Ammon's horn (tissue), 1 donor: ENCODE results near the gene NPHS1.
"Not testable (repeated sequence)": the region's sequence is repeated elsewhere in the genome, so short reads cannot be mapped to it uniquely, and the experiment has no call there.

Experiments
- DNase-seq: peaks from one replicate; pipeline ENCODE4 v3.0.0-alpha.2; 2016; ENCODE audit warnings: low spot score

Gene NPHS1

GRCh38 chr19:35812220-35813042 is 39.9 kb downstream of the NPHS1 start, which contains the start of gene PRODH2:
Gene PRODH2, minus strand, starts transcription at chr19:35812845. Its CDS starts 40 bp downstream, at chr19:35812805.
- no peak for DNase-seq

- DNase-seq: no peak
These were observed 40.7 kb downstream of the NPHS1 start for GRCh38 chr19:35811317-35812219.

GRCh38 chr19:35807633-35808032 is 44.7 kb downstream of the NPHS1 start:
- DNase-seq: no peak

- no peak for DNase-seq
These were observed 45.7 kb downstream of the NPHS1 start for GRCh38 chr19:35806597-35806996.

GRCh38 chr19:35805526-35806102 is 46.7 kb downstream of the NPHS1 start:
- no peak for DNase-seq

- no peak for DNase-seq
These were observed 50.5 kb downstream of the NPHS1 start for GRCh38 chr19:35801828-35802227.

- peak; percentile 60 for DNase-seq
These were observed 54.6 kb downstream of the NPHS1 start for GRCh38 chr19:35797663-35798062.

GRCh38 chr19:35796645-35797542 is 55.4 kb downstream of the NPHS1 start:
- no peak for DNase-seq

- not testable (repeated sequence) for DNase-seq
These were observed 56.7 kb downstream of the NPHS1 start for GRCh38 chr19:35795564-35795963.

- no peak for DNase-seq
These were observed 58.7 kb downstream of the NPHS1 start for GRCh38 chr19:35793381-35794165.

GRCh38 chr19:35792888-35793287 is 59.4 kb downstream of the NPHS1 start:
- no peak for DNase-seq

GRCh38 chr19:35792312-35792711 is 60.0 kb downstream of the NPHS1 start:
- DNase-seq: no peak

GRCh38 chr19:35791814-35792279 is 60.5 kb downstream of the NPHS1 start:
- no peak for DNase-seq

GRCh38 chr19:35790981-35791813 is 61.1 kb downstream of the NPHS1 start:
- DNase-seq: no peak

GRCh38 chr19:35789978-35790944 is 62.0 kb downstream of the NPHS1 start:
- DNase-seq: no peak

GRCh38 chr19:35789195-35789977 is 62.9 kb downstream of the NPHS1 start:
- DNase-seq: no peak

- no peak for DNase-seq
These were observed 63.9 kb downstream of the NPHS1 start for GRCh38 chr19:35788205-35788960.
